ENCODE results near the gene DNAJC27.

GRCh38 chr2:24985511-24985910 lies 13.8 kb upstream of the DNAJC27 start:
- TF ChIP-seq CTCF (conservative IDR thresholded peaks at IDR 0.05; ENCODE audit: low read depth, low read length) = no peak
- no peak for TF ChIP-seq EZH2 (IDR thresholded peaks at IDR 0.05; ENCODE audit: low read length, unreplicated experiment)

Data from PC-3 (cell line).